ENCODE data around the gene ATG9A.
A peak's percentile ranks its signal among the peaks of the same experiment; 100 is the strongest.
"Not testable (repeated sequence)": the region's sequence is repeated elsewhere in the genome, so short reads cannot be mapped to it uniquely, and the experiment has no call there.

ATG9A gene

DNA sequence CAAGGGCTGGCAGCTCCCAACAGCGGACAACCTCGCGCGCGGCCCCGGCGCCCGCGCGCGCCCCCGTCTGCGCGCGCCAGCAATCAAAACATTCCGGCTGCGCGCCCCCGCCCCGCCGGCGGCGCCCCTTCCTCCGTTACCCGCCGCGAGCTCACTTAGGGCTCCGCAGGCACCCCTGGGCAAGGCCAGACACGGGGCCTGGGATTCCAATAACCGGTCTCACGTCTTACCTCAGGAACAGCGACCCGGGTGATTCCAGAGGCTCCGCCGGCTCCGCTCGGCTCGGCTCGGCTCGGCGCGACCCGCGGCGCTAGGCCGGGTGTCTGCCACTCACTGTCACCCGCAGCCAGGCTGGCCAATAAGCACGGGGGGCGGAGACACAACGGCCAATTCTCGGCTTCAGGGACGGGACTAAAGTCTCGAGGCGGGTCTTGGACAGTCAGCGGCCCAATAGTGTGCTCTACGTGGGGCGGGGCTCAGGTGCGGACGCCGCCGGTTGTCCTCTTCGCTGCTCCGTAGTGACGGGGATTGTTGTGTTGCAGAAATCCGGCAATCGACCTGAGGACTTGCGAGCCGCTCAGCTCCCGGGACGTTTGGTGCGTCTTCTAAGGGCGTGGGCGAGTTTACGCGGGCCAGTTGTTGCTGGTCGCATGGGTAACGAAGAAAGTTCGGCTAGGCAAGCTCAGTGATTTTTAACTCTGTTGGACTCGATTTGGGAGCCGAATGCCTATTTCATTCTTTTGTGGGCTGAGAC, at the start of gene ATG9A, which contains the start of gene ANKZF1:
ATG9A (minus strand) TSS at position 332 of the 754 bp plus-strand sequence. CDS start 1,612 bp downstream, outside the sequence.
ANKZF1 (plus strand) TSS at position 502 of the 754 bp plus-strand sequence. CDS start 452 bp downstream, outside the sequence.
- peak; percentile 98 for DNase-seq (ENCODE audit: low spot score)

- DNase-seq (ENCODE audit: low spot score): no peak
These were observed 49.3 kb upstream of the ATG9A start for GRCh38 chr2:219278655-219279150.

DNA sequence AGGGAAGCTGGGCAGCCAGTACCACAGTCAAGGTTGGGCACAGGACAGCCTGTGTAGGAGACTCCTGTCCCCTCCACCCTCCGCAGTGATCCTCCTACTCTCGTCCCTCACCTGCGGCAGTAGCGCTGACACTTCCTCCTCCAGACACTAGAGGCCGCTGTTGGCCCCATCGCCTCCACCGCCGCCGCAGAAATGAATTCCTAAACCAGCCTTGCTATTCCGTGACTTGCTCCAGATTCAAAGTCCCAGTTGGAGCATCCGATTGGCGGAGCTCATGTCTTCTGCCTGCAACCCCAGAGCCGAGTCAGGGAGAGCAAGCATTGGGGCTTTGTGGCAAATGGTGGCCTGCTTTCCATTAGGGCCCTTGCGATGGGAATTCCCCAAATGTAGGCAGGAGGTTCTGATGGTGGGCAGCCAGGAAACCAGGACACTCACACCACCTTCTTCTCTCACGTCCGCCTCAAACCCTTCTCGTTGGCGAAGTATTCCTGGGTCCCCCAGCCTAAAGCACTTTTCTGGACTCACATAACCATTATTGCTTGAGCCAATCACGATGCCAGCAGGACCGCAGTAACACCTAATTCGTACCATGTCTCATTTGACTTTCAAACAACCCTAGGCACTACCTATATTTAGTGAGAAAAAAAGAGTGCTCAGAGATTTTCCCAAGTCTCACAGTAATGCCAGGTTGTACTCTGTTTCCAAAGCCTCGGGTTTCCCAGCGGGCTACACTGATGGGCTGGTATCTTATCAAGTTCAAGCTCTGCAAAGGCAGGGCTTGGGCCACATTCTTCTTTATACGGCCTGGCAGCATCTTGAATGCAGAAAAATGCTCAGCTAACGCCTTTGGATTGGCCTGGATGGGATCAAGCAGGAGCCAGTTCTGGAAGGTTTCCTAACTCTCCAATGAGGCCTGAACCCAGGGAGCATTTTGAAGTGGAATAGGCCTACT, 48.5 kb upstream of the ATG9A start:
- DNase-seq (ENCODE audit: low spot score): peak; percentile 78

DNA sequence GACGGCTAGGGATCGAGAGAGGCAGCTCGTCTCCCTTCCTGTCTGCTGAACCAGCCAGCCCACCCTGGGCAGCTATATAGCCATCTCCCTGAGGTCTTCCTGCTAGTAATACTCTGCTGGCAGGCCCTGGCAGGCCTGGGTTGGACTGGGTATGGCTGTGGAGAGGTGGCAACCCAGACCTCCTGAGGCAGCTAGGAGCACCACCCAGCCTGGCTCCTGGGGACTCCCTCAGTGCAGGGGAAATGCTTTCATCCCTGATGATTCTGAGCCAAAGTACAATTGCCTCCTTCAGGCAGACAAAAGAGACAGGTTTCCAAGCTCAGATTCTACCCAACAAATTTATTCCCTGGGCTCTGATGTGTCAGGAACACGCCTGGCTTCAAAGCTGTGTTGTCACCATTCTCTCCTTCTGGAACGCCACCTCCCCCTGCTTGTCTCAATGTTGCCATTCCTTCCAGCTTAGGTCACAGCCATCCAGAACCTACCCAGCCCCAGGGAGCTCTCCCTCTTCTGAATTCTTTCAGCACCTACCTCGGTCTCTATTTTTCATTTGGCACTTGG, 45.0 kb upstream of the ATG9A start:
- DNase-seq (ENCODE audit: low spot score): peak; percentile 84

DNA sequence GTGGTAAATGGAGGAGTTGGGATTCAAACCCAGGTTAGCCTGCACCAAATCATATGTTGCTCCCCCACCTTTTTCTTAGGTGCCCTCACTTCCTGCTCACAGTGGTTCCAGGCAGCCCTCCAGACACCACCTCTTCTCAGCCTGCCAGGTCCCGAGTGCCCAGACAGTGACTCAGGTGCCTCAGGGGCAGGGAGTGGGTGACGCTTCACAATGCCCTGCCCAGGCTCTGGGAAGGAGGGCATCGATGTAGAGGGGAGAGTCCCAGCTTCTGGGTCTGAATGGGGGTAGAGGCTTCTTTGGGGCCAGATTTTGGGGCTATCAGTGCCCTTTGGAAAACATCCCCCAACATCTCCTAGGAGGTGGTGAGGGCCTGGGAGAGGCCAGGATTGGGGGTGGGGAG, 44.5 kb upstream of the ATG9A start:
- DNase-seq (ENCODE audit: low spot score): no peak

- no peak for DNase-seq (ENCODE audit: low spot score)
These were observed 43.6 kb upstream of the ATG9A start for GRCh38 chr2:219272995-219273394.

DNA sequence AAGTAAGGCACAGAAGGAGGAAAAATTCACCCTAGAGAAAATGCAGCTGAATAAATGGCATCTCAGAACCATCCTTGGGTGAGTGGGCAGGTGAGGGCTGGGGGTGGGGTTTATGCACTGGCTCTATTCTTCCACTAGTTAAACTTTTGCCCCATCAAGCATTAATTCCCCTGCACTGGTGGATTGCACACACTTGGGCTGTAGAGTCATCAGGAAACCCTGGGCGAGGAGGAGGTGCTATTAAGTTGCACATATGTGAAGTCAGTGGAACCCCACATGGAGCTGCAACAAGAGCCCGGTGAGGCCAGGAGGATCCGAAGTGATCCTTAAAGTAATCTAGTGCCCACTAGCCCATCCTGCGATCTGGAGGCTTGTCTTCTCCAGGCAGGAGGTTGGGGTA, 42.9 kb upstream of the ATG9A start:
- DNase-seq (ENCODE audit: low spot score): no peak

GRCh38 chr2:219271021-219271420, 41.6 kb upstream of the ATG9A start:
- DNase-seq (ENCODE audit: low spot score): no peak

DNA sequence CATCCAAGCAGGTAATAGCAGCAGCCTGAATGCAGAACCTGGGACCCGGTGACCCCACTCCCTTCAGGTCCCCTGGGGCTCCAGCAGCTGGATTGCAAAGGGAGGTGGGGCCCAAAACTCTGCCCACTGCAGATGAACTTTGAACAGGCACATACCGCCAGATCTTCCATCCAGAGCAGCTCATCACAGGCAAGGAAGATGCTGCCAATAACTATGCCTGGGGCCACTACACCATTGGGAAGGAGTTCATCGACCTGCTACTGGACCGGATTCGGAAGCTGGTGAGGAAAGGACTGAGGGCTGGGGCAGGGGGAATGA, 40.6 kb upstream of the ATG9A start:
- DNase-seq (ENCODE audit: low spot score): no peak

- DNase-seq (ENCODE audit: low spot score): no peak
These were observed 40.1 kb upstream of the ATG9A start for GRCh38 chr2:219269362-219270054.

- DNase-seq (ENCODE audit: low spot score): no peak
These were observed 38.9 kb upstream of the ATG9A start for GRCh38 chr2:219268294-219268693.

- DNase-seq (ENCODE audit: low spot score): no peak
These were observed 37.5 kb upstream of the ATG9A start for GRCh38 chr2:219266886-219267285.

DNA sequence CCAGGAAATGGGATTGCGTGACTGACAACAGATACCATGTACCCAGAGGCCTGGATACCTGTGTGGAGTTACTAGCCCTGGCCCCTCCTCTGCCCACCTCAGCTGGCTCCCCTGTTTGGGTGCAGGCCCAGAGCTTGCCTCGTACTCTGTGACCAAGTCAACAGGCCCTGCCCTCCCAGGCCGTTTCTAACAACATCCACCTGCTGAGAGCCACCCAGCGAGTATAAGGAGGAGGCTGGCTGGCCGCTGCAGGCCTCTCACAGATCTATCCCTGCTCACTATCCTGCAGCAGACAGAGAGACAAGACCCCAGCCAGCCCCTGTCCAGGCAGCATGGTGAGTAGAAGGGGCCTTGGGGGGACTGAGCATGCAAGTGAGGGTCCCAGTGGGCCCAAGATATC, 36.8 kb upstream of the ATG9A start:
- no peak for DNase-seq (ENCODE audit: low spot score)

DNA sequence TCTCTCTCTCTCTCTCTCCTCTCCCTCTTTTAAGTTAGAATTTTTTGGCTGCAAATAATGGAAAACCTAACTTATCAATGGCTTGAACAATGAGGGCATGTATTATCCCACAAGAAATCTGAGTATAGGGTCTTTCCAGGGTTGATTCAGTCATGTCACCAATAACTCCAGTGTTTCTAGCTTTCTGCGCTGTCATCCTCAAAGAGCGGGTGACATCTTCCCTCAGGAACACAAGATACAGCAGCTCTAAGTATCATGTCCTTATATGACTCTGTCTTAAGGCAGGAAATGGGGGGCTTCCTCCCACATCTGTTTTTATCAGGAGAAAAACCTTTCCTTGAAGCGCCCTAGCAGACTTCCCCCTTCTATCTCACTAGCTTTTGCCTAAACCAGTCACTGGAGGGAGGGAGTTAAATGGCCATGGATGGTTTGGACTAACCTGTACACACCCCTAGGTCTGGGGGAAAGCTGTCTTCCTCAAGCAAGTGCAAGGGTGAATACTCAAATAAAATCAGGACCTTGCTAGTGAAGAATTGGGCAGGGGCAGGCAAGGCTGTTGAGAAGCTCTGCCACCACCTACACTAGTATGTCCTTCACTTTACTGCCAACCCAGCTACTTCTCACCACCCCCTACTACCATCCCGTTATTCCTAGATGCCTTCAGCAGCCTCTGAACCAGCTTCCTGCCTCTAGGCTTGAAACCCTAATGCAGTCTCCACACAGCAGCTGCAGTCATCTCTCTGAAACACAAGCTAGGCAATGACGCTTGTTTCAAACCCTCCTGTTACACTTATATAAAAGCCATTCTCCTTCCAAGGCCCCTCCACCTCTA, 31.8 kb upstream of the ATG9A start:
- no peak for DNase-seq (ENCODE audit: low spot score)

DNA sequence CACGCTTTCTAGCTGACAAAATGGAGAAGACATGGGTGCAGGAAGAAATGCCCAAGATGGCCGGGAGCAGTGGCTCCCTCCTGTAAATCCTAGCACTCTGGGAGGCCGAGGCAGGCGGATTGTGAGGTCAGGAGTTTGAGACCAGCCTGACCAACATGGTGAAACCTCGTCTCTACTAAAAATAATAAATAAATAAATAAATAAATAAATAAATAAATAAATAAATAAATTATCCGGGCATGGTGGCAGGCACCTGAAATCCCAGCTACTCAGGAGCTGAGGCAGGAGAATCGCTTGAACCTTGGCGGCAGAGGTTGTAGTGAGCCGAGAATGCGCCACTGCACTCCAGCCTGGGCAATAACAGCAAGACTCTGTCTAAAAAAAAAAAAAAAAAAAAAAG, 29.5 kb upstream of the ATG9A start:
- DNase-seq (ENCODE audit: low spot score): not testable (repeated sequence)

- DNase-seq (ENCODE audit: low spot score): no peak
These were observed 25.3 kb upstream of the ATG9A start for GRCh38 chr2:219254590-219255201.

DNA sequence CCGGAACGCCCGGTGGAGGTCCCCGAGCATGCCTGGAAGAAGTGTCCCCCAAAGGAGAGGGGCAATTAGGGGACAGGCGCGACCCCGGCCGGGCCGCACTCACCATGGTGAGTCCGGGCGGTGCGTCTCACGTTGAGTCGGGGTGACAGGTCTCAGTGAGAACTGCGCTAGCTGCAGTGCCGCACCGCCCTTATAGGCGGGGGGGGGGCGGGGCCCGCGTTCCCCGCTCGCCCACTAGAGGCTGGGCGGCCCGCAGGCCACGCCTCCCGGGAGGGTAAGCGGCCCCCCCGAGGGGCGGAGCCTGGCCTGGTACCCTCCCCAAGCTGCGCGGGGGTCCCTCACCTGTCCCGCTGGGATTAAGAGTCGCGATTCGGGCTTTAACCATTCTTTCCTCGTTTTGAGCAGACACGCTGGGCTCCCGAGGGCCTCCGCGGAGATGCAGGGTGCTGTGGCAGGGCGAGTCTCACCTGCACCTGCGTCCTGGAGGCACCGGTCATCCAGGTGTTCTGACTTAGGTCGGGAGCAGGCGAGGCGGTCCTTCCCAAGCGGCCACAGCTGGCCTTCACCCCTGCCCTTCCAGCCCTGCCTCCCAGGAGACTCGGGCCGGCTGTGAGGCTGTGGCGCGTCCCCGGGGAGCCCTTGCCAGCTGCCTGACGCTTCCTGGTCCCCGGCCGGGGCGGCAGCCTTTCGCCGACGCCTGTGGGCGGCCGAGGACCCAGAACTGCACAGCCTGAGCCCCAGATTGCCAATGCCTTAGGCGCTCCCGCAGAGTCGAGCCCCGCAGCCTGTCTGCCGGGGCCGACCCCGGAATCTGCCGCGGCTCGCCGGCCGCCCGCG, 24.5 kb upstream of the ATG9A start, which contains the start of gene TUBA4A:
TUBA4A (minus strand) TSS at position 166 of the 837 bp plus-strand sequence; CDS start at position 106, 60 bp downstream.
- peak; percentile 93 for DNase-seq (ENCODE audit: low spot score)

- DNase-seq (ENCODE audit: low spot score): peak; percentile 42
These were observed 23.7 kb upstream of the ATG9A start, which contains the start of gene TUBA4B for GRCh38 chr2:219252900-219253752. TUBA4B (plus strand) TSS chr2:219253243; CDS start chr2:219253408, 165 bp downstream.

All from AG08396 (cell line).